ENCODE data around the gene KCTD10.
A peak's percentile ranks its signal among the peaks of the same experiment; 100 is the strongest.

Gene KCTD10, protein sequence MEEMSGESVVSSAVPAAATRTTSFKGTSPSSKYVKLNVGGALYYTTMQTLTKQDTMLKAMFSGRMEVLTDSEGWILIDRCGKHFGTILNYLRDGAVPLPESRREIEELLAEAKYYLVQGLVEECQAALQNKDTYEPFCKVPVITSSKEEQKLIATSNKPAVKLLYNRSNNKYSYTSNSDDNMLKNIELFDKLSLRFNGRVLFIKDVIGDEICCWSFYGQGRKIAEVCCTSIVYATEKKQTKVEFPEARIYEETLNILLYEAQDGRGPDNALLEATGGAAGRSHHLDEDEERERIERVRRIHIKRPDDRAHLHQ

GRCh38 chr12:109477185-109477962, at the start of gene KCTD10, which contains the start of gene UBE3B:
Gene KCTD10 (minus strand): TSS chr12:109477300. CDS start chr12:109477262, 38 bp downstream.
Gene UBE3B (plus strand): TSS chr12:109477634. CDS start chr12:109483552, 5,918 bp downstream.
- DNase-seq (ENCODE audit: low spot score) = peak; percentile 85

DNA sequence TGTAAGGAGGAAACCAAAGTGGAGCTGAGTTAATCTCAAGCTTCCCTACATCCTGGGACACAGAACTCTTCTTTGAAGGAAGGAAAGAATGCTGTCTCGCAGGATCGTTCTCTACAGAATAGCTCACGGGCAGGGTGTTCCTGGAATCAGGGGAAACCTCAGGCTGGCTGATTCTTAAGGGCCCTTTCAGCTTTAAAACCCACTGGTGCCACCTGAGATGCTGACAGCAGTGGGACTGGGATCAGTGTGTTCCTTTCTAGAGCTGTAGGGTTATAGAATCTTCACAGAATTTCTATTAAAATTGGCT, 48.1 kb upstream of the KCTD10 start:
- DNase-seq (ENCODE audit: low spot score) = no peak

GRCh38 chr12:109524466-109525278, 47.6 kb upstream of the KCTD10 start:
- DNase-seq (ENCODE audit: low spot score) = no peak

DNA sequence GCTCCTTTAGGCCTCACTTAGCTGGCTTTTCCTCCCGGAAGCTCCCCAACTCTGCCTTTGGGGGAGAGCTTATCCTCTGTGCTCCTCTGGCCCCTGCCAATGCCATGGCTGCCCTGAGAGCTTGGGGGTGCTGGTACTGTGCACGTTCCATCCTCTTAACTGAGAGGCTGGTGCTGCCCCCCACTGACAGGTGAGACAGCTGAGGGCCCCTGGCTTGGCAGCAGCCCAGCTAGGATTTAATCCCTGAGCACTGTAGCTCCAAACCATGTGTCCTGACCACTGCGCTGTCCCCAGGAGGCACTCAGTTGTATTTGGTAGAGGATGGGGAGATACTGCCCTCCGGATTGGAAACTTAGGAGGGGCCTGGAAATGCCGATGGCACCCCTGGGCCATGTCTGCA, 46.4 kb upstream of the KCTD10 start:
- no peak for DNase-seq (ENCODE audit: low spot score)

GRCh38 chr12:109523071-109523470, 46.0 kb upstream of the KCTD10 start:
- DNase-seq (ENCODE audit: low spot score) = no peak

DNA sequence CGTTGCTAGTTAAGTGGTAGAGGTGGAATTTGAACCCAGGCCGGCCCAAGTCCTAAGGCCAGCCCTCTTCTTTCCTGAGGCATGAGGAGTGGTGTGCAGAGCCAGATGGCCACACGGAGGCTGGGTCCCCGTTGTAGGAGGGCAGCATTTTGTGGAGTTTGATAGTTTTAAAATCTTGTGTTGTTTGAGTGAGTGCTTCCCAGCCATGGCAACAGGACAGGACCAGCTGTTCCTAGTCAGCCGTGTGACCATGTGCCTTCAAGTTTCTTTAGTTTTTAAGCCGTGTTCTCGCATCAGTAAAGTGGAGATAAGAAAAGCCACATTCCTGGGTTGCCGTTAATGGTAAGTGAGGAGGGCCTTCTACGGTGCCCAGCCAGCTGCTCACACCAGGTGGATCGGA, 44.7 kb upstream of the KCTD10 start:
- no peak for DNase-seq (ENCODE audit: low spot score)

- DNase-seq (ENCODE audit: low spot score) = no peak
Measured at GRCh38 chr12:109519787-109520186, 42.7 kb upstream of the KCTD10 start.

DNA sequence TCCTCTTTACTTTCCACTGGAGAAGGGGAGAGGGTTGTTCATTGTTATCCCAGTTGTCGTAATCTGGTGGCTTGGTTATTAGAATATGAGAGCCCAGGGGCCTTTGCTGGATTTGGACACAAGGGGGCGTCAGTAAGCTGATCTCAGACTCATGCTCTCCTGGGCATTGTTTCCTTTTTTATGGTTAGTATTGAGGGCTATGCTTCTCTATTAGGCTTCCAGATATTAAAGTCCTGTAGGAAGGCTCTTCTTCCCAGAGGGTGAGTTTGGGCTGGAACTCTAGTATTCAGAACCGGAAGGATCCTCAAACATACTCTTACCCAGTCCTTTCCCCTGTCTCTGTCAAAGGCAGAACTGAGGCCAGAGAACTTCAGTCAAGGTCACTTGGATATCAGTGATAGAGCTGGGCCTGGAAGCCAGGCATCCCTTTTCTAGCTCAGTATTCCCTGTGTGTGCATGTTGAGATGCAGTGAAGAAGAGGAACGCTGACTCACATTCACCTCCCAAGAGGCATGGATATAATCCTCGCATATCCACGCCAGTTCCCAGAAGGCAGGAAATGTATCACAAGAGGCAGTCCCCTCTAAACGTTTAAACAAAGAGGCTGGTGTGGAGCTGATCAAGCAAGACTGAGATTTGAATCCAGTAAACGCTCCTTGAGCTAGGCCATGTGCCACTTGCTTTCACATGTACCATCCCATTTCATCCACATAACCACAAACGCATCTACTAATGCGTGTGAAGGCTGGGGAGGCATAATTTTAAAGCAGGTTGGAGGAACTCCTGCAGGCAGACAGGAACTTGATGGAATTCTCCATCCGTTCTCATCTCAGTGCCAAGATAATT, 41.9 kb upstream of the KCTD10 start:
- peak; percentile 55 for DNase-seq (ENCODE audit: low spot score)

DNA sequence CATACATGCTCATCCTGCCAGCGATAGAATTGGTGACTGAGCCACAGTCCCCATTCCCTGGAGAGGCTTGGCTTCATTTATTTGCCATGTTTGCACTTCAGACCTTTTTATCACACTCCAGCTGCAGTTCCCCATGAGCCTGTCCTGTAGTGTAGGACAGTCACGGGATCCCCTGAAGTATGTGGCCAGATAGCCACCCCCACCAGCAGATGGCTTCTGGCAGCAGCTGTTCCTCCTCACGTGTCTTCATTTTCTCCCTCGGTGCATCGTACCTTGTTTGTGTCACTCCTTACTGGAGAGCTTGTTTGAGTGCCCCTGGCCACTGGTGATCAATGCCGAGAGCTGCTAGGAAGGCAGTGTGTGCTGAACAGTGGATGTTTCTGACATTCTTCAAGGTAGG, 40.5 kb upstream of the KCTD10 start:
- DNase-seq (ENCODE audit: low spot score) = no peak

- no peak for DNase-seq (ENCODE audit: low spot score)
Measured at GRCh38 chr12:109513977-109514376, 36.9 kb upstream of the KCTD10 start.

DNA sequence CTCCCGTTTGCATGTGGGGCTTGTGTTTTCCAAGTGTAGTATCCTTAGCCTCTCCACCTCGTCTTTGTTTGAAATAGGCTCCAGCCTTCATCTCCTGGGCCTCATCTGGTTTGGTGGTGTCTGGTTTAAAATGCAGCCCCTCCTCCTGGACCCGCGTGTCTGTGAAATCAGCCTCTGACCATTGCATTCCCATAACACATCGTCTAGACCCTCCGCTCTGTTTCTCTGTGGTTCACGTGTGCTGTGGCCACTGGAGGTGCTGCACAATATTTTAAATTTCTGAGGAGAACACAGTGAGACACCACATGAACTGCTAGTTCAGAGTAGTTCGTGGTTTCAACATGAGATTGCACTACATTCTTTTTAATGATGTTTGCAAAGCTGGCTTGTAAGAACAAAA, 36.0 kb upstream of the KCTD10 start:
- no peak for DNase-seq (ENCODE audit: low spot score)

- DNase-seq (ENCODE audit: low spot score) = no peak
Measured at GRCh38 chr12:109512608-109513007, 35.5 kb upstream of the KCTD10 start.

- DNase-seq (ENCODE audit: low spot score) = no peak
Measured at GRCh38 chr12:109510196-109510595, 33.1 kb upstream of the KCTD10 start.

- no peak for DNase-seq (ENCODE audit: low spot score)
Measured at GRCh38 chr12:109504068-109504467, 27.0 kb upstream of the KCTD10 start.

DNA sequence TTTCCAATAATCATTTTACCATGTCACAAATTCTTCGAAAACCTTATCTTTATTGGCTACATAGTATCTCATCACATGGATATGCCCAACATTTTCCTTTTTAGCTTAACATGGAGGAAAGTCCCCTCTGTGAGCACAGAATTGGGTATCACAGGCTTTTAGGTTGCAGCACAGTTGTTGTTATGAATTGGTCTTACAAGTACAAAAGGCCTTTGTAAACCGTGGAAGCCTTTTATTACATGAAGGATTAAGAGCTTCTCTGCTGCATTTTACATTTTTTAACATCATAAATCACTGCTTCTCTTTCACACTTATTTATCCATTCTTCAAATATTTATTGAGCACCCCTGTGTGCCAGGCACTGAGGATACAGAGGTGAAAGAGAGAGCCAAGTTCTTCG, 26.5 kb upstream of the KCTD10 start:
- DNase-seq (ENCODE audit: low spot score) = no peak

DNA sequence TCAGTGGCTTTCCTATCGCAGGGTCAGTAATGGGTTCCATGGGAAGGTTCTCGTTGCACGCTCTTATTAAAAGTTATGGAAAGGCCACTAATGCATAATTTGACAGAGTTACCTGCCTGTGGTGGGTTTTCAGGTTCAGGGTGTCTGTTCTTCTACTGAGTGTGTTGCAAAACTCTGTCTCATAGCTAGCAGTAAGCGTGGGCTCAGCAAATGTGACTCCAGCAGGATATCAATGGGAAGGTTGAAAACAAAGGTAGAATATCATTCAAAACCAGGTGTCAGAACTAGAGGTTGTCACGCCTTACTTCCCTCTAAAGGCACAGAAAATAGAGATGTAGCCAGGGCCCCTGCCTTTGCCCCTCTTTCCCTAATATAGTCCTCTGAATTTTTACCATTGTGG, 25.2 kb upstream of the KCTD10 start:
- DNase-seq (ENCODE audit: low spot score) = no peak

GRCh38 chr12:109501299-109501698, 24.2 kb upstream of the KCTD10 start:
- no peak for DNase-seq (ENCODE audit: low spot score)

GRCh38 chr12:109500406-109501185, 23.5 kb upstream of the KCTD10 start:
- DNase-seq (ENCODE audit: low spot score) = no peak

DNA sequence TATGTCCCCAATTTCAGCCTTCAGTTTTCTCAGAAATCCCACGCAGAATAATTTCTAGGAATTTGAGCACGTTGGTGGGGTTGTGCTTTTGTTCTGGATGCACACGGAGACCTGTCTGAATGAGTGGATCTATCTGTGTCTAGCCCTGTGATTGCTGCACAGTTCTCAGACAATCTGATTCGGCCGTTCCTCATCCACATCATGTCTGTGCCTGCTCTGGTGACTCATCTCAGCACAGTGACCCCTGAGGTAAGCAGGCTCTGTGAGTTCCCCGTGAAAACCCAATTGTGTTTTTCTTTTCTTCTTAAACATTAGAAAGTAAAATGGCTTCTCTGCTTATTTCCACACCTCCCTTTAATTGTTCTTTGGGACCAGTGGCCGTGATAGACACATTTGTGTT, 20.6 kb upstream of the KCTD10 start:
- DNase-seq (ENCODE audit: low spot score) = no peak

DNA sequence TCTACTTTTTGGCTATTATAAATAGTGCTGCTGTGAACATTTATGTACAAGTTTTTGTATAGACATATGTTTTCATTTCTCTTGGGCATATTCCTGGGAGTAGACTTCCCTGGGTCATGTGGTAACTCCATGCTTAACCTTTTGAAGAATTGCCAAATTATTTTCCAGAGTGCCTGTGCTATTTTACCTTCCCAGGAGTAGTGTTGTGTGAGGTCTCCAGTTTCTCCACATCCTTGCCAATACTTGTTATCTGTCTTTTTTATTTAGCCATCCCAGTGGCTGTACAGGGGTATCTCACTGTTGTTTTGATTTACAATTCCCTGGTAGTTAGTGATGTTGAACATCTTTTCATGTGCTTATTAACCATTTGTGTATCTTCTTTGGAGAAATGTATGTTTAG, 19.2 kb upstream of the KCTD10 start:
- no peak for DNase-seq (ENCODE audit: low spot score)

DNA sequence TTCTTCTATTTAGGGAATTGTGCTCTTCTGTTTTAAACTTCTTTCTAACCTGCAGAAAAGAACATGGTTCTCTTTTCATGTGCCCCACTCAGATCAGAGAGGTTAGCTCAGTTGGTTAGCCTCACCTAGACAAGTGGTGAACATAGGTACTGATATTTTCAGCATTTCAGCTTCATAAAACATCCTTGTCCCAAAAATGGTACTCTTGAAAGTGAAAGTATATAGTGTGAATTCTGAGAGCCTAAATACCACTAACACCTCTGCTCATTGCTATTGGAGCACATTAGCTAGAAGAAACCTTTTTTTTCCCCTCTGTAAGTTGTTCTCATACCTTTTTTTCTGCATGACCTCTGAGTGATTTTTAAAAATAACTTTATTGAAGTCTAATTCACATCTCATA, 17.9 kb upstream of the KCTD10 start:
- no peak for DNase-seq (ENCODE audit: low spot score)
